Cardiac muscle cell (in vitro differentiated cells and primary cell): Measurements from ENCODE around the gene ARFRP1. TPM values are rescaled to one million over a fixed set of nuclear protein-coding genes. Genes with fewer than 3 reads are reported as not detected.

ENCODE experiments used
- DNase-seq, 2 donors: peaks; one replicate each; pipeline versions ENCODE4 v3.0.0 to v3.0.0-alpha.2; 2010 to 2017; ENCODE audit warnings: low read depth in 1 of 2, low spot score in 1 of 2
- H3K27ac ChIP-seq: fragments of 200-600 bp; sonication (generic); 2 replicates; pipeline ENCODE4 v1.5.1; 2016
- H3K27me3 ChIP-seq: fragments of 200-600 bp; sonication (generic); 2 replicates; pipeline ENCODE4 v1.6.0; 2016; ENCODE audit warnings: control low read depth
- H3K36me3 ChIP-seq: fragments of 200-600 bp; sonication (generic); 2 replicates; pipeline ENCODE4 v1.5.1; 2016; ENCODE audit warnings: control low read depth
- H3K4me1 ChIP-seq: fragments of 200-600 bp; sonication (generic); 2 replicates; pipeline ENCODE4 v1.8.1; 2017; ENCODE audit warnings: low read depth, mild to moderate bottlenecking, mixed run types
- H3K4me3 ChIP-seq: fragments of 200-600 bp; sonication (generic); 2 replicates; pipeline ENCODE4 v1.5.1; 2016; ENCODE audit warnings: mild to moderate bottlenecking
- H3K9me3 ChIP-seq: fragments of 200-600 bp; sonication (generic); 2 replicates; pipeline ENCODE4 v1.5.1; 2017; ENCODE audit warnings: low read depth, mild to moderate bottlenecking, control low read depth
- polyA plus RNA-seq: library from polyadenylated mRNA; unstranded; fragments of >200 nt; fragmentation: Nextera tagmentation; extraction: Ambion mirVana; gene quantifications from 2 replicates; pipeline ENCODE4 v1.2.1, GENCODE V29; 2016
- total RNA-seq: library from RNA; depleted of rRNA; stranded (reverse); fragments of >200 nt; gene quantifications from 2 replicates; pipeline ENCODE4 v1.2.3, GENCODE V29; 2016
- TF ChIP-seq, protein P1 (sequence below): IDR thresholded peaks from 2 replicates; pipeline ENCODE4 v1.5.1; 2012; ENCODE audit warnings: low read depth, mild to moderate bottlenecking, low read length

ARFRP1 gene
- total and polyA plus RNA-seq, 2 experiments from 2014 or later, result 61.3 to 85.1 TPM

GRCh38 chr20:63752411-63753101 is 44.8 kb upstream of the ARFRP1 start:
- H3K4me1 ChIP-seq, result peaks cover 11% of the 10 kb centered on the region
- no peaks in the 10 kb centered on the region for H3K27me3 ChIP-seq
- no peak for DNase-seq
- no peak overlapping the region for H3K27ac ChIP-seq
- TF ChIP-seq, protein P1, sequence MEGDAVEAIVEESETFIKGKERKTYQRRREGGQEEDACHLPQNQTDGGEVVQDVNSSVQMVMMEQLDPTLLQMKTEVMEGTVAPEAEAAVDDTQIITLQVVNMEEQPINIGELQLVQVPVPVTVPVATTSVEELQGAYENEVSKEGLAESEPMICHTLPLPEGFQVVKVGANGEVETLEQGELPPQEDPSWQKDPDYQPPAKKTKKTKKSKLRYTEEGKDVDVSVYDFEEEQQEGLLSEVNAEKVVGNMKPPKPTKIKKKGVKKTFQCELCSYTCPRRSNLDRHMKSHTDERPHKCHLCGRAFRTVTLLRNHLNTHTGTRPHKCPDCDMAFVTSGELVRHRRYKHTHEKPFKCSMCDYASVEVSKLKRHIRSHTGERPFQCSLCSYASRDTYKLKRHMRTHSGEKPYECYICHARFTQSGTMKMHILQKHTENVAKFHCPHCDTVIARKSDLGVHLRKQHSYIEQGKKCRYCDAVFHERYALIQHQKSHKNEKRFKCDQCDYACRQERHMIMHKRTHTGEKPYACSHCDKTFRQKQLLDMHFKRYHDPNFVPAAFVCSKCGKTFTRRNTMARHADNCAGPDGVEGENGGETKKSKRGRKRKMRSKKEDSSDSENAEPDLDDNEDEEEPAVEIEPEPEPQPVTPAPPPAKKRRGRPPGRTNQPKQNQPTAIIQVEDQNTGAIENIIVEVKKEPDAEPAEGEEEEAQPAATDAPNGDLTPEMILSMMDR, result no peak
- H3K4me3 ChIP-seq, result no peak overlapping the region
- no peaks in the 10 kb centered on the region for H3K9me3 ChIP-seq
- peaks cover 5% of the 10 kb centered on the region for H3K36me3 ChIP-seq

GRCh38 chr20:63751471-63752271 is 43.9 kb upstream of the ARFRP1 start:
- Histone ChIP-seq H3K27me3 (no peaks in the 10 kb centered on the region), H3K27ac (peak overlapping the region; percentile 76), H3K9me3 (no peaks in the 10 kb centered on the region), H3K4me1 (peaks cover 11% of the 10 kb centered on the region), H3K4me3 (no peak overlapping the region), H3K36me3 (peaks cover 5% of the 10 kb centered on the region)
- TF ChIP-seq, protein P1, result no peak
- peak in 1 of 2 donors; percentile 24 for DNase-seq

GRCh38 chr20:63750807-63751470 is 43.2 kb upstream of the ARFRP1 start:
- H3K27ac ChIP-seq, result peak overlapping the region; percentile 76
- DNase-seq, result no peak
- TF ChIP-seq, protein P1, result no peak
- peaks cover 5% of the 10 kb centered on the region for H3K36me3 ChIP-seq
- H3K4me3 ChIP-seq, result no peak overlapping the region
- no peaks in the 10 kb centered on the region for H3K27me3 ChIP-seq
- no peaks in the 10 kb centered on the region for H3K9me3 ChIP-seq
- H3K4me1 ChIP-seq, result peaks cover 11% of the 10 kb centered on the region

DNA sequence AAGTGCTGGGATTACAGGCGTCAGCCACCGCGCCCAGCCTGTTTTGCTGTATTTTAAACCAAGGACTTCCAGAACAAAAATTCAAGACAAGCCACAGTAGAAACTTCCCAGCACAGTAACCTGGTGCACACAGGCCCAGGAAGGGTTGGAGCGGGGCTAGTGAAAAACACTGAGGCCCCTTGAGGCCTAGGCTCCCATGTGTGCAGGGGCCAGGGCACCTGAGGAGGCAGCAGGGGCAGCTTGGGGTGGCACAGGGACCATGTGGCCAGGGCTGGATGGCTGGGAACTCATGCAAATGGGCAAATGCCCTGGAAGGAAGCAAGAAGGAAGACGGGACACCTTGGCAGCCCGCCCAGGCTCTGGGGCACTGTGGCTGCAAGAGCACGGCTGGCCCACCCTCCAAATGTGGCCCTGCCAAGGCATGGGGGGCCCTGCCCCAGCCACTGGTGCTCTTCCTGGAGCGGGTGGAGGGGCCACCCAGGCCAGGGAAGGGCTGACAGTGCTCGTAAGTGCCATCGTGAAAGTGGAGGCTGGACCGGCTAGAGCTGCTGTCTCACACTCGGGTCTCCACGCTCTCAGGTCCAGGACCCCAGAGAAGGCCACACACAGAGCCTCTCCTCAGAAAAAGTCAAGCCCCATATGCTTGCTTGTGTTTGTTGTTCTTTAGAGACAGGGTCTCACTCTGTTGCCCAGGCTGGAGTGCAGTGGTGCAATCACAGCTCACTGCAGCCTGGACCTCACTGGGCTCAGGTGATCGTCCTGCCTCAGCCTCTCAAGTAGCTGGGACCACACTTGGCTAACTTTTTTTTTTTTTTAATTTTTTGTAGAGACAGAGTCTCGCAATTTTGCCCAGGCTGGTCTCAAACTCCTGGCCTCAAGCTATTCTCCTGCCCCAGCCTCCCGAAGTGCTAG is 42.1 kb upstream of the ARFRP1 start:
- TF ChIP-seq, protein P1, result no peak
- Histone ChIP-seq H3K4me3 (no peak overlapping the region), H3K9me3 (no peaks in the 10 kb centered on the region), H3K4me1 (peaks cover 11% of the 10 kb centered on the region), H3K27ac (no peak overlapping the region), H3K27me3 (no peaks in the 10 kb centered on the region), H3K36me3 (peaks cover 11% of the 10 kb centered on the region)
- DNase-seq, result no peak

DNA sequence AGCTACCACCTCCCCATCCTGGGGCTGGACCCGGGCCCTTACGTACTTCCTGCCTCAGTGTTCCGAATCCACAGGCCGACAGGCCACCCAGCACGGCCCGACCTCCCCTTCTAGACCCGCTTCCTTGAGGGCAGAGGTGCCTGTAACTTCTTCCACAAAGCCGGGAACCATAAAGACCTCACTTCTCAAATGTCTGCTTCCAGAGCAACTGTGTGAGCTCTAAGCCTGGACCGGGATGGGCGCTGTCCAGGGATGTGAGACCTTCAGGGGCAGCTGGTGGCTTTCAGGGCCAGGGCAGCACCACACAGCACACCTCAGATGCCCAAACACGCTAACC is 41.1 kb upstream of the ARFRP1 start:
- DNase-seq, result no peak
- Histone ChIP-seq H3K36me3 (peaks cover 20% of the 10 kb centered on the region), H3K4me3 (no peak overlapping the region), H3K9me3 (no peaks in the 10 kb centered on the region), H3K27ac (no peak overlapping the region), H3K4me1 (peaks cover 10% of the 10 kb centered on the region), H3K27me3 (no peaks in the 10 kb centered on the region)
- TF ChIP-seq, protein P1, result no peak
